Thymus (tissue), 11 donors: Measurements from ENCODE around the gene TANC2. TPM values are rescaled to one million over a fixed set of nuclear protein-coding genes. Genes with fewer than 3 reads are reported as not detected.
"Not testable (repeated sequence)": the region's sequence is repeated elsewhere in the genome, so short reads cannot be mapped to it uniquely, and the experiment has no call there.

Source experiments
- DNase-seq, 9 donors: peaks; one replicate each; pipeline ENCODE4 v3.0.0-alpha.2; 2013; ENCODE audit warnings: low spot score in 9 of 9, low read depth in 6 of 9, missing footprints in 1 of 9
- H3K27ac ChIP-seq, 2 donors: one replicate each; pipeline ENCODE4 v1.5.1; 2013; ENCODE audit warnings: control low read depth in 1 of 2, low read depth in 1 of 2, low read length in 1 of 2, mild to moderate bottlenecking in 1 of 2, moderate library complexity in 1 of 2
- H3K27me3 ChIP-seq, 2 donors: one replicate each; pipeline ENCODE4 v1.5.1; 2013; ENCODE audit warnings: low read length in 1 of 2; ENCODE audit not compliant: control insufficient read depth in 2 of 2, insufficient read depth in 1 of 2
- H3K36me3 ChIP-seq, 2 donors: one replicate each; pipeline ENCODE4 v1.5.1; 2013; ENCODE audit warnings: low read length in 1 of 2, mild to moderate bottlenecking in 1 of 2, moderate library complexity in 1 of 2; ENCODE audit not compliant: control insufficient read depth in 2 of 2, insufficient read depth in 2 of 2
- H3K4me1 ChIP-seq, 2 donors: one replicate each; pipeline ENCODE4 v1.5.1; 2013; ENCODE audit warnings: low read length in 2 of 2; ENCODE audit not compliant: control insufficient read depth in 2 of 2, insufficient read depth in 2 of 2
- H3K4me3 ChIP-seq, 2 donors: one replicate each; pipeline ENCODE4 v1.5.1; 2013; ENCODE audit warnings: low read length in 2 of 2, control low read depth in 1 of 2, mild to moderate bottlenecking in 1 of 2
- H3K9me3 ChIP-seq, 2 donors: one replicate each; pipeline ENCODE4 v1.5.1; 2013; ENCODE audit warnings: low read length in 1 of 2, mild to moderate bottlenecking in 1 of 2; ENCODE audit not compliant: control insufficient read depth in 2 of 2, insufficient read depth in 1 of 2
- WGBS: extraction: QIAGEN DNeasy Blood & Tissue Kit; methylation state at CpG from one replicate; pipeline ENCODE4 v1.1.7; 2013; 5-methylcytosine and 5-hydroxymethylcytosine counted together
- polyA plus RNA-seq: library from polyadenylated mRNA; stranded (reverse); fragments of 200-250 nt; gene quantifications from one replicate; pipeline ENCODE4 v1.2.3, GENCODE V29; 2013
- total RNA-seq: library from RNA; stranded (reverse); fragments of 120-200 nt; gene quantifications from one replicate; pipeline ENCODE4 v1.2.4, GENCODE V29; 2013
- donor health status: healthy.

Gene TANC2
- total and polyA plus RNA-seq, 2 donors: 2.5 to 7.8 TPM

- no peaks in the 10 kb centered on the region for H3K36me3 ChIP-seq
- H3K27ac ChIP-seq: no peak overlapping the region
- no peaks in the 10 kb centered on the region for H3K4me1 ChIP-seq
- no peak overlapping the region for H3K4me3 ChIP-seq
- no peaks in the 10 kb centered on the region for H3K27me3 ChIP-seq
- 95% methylated on average over 4 of the region's 4 CpGs for WGBS
- H3K9me3 ChIP-seq: no peaks in the 10 kb centered on the region
- DNase-seq: no peak
These were observed 5.8 kb downstream of the TANC2 start for GRCh38 chr17:62971853-62972252.

- H3K36me3 ChIP-seq: no peaks in the 10 kb centered on the region
- H3K4me3 ChIP-seq: no peak overlapping the region
- 98% methylated on average over 4 of the region's 4 CpGs for WGBS
- H3K9me3 ChIP-seq: no peaks in the 10 kb centered on the region
- no peaks in the 10 kb centered on the region for H3K27me3 ChIP-seq
- DNase-seq: no peak
- H3K27ac ChIP-seq: no peak overlapping the region
- no peaks in the 10 kb centered on the region for H3K4me1 ChIP-seq
These were observed 8.8 kb downstream of the TANC2 start for GRCh38 chr17:62974788-62975187.

DNA sequence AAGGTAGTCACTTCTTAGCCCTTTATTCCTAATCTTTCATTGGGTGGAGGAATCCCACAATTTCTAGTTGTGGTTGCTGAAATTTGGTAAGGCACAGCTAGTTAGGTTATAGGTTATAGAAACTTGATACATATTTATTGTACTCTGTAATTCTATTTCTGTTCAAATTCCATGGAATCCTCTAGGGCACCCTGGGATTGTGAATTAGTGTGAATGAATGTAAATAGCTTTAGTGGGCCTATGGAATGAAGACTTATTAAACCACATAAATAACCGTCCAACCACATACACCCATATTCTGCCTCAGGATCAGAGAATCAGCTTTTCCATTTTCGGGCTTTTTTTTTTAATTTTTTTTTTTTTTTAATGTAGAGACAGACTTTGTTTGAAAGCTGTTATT, 9.2 kb downstream of the TANC2 start:
- no peak for DNase-seq
- H3K4me3 ChIP-seq: no peak overlapping the region
- no peak overlapping the region for H3K27ac ChIP-seq
- WGBS: 97% methylated on average over 2 of the region's 2 CpGs
- H3K4me1 ChIP-seq: no peaks in the 10 kb centered on the region
- no peaks in the 10 kb centered on the region for H3K27me3 ChIP-seq
- no peaks in the 10 kb centered on the region for H3K36me3 ChIP-seq
- no peaks in the 10 kb centered on the region for H3K9me3 ChIP-seq

DNA sequence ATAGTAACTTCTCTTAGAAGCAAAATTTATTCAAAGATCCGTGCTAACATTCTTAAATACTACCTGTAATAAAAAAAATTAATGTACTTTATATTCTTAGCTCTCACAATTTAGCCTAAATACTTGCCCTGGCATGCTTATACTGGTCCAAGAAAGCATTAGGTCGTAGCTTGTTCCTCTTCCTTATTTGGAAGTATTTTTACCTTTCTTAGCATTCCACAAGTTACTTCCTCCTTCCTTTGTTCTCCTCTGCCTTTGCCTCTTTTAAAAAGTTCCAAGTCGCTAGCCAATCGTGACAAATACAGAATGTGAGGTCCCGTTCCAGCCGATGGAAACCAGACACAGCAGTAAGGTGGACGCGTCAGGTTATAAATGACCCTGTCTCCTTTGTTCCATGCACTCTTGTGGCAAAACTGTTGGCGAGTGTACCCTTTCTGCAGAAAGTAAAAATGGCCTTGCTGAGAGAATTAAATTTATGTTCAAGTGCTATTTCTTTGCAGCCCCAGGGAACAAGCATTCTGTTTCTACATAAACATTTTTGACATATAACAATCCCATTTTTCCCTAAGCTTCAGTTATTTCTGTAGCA, 10.7 kb downstream of the TANC2 start:
- not testable (repeated sequence) for H3K4me1 ChIP-seq, DNase-seq, H3K4me3 ChIP-seq, H3K9me3 ChIP-seq, H3K27ac ChIP-seq, H3K27me3 ChIP-seq, H3K36me3 ChIP-seq
- WGBS: 92% methylated on average over 9 of the region's 9 CpGs

GRCh38 chr17:62980842-62981241, 14.8 kb downstream of the TANC2 start:
- no peaks in the 10 kb centered on the region for H3K27me3 ChIP-seq
- 94% methylated on average over 3 of the region's 3 CpGs for WGBS
- no peaks in the 10 kb centered on the region for H3K4me1 ChIP-seq
- no peaks in the 10 kb centered on the region for H3K9me3 ChIP-seq
- H3K27ac ChIP-seq: no peak overlapping the region
- no peaks in the 10 kb centered on the region for H3K36me3 ChIP-seq
- DNase-seq: no peak
- H3K4me3 ChIP-seq: no peak overlapping the region

GRCh38 chr17:62981933-62982332, 15.9 kb downstream of the TANC2 start:
- Histone ChIP-seq H3K4me3 (no peak overlapping the region), H3K4me1 (no peaks in the 10 kb centered on the region), H3K9me3 (no peaks in the 10 kb centered on the region), H3K36me3 (no peaks in the 10 kb centered on the region), H3K27me3 (no peaks in the 10 kb centered on the region), H3K27ac (no peak overlapping the region)
- WGBS: 98% methylated on average over 2 of the region's 2 CpGs
- DNase-seq: no peak

GRCh38 chr17:62984801-62985200, 18.8 kb downstream of the TANC2 start:
- H3K27ac ChIP-seq: no peak overlapping the region
- no peaks in the 10 kb centered on the region for H3K36me3 ChIP-seq
- H3K4me1 ChIP-seq: no peaks in the 10 kb centered on the region
- no peaks in the 10 kb centered on the region for H3K9me3 ChIP-seq
- no peak overlapping the region for H3K4me3 ChIP-seq
- DNase-seq: no peak
- H3K27me3 ChIP-seq: no peaks in the 10 kb centered on the region
- 96% methylated on average over 1 of the region's 1 CpG for WGBS

GRCh38 chr17:62986549-62986948, 20.5 kb downstream of the TANC2 start:
- Histone ChIP-seq H3K9me3 (no peaks in the 10 kb centered on the region), H3K36me3 (no peaks in the 10 kb centered on the region), H3K4me1 (no peaks in the 10 kb centered on the region), H3K27ac (no peak overlapping the region), H3K4me3 (no peak overlapping the region), H3K27me3 (no peaks in the 10 kb centered on the region)
- 86% methylated on average over 4 of the region's 4 CpGs for WGBS
- no peak for DNase-seq

GRCh38 chr17:62987136-62987535, 21.1 kb downstream of the TANC2 start:
- no peaks in the 10 kb centered on the region for H3K9me3 ChIP-seq
- DNase-seq: no peak
- H3K4me1 ChIP-seq: no peaks in the 10 kb centered on the region
- 97% methylated on average over 7 of the region's 7 CpGs for WGBS
- H3K27me3 ChIP-seq: no peaks in the 10 kb centered on the region
- H3K27ac ChIP-seq: no peak overlapping the region
- H3K36me3 ChIP-seq: no peaks in the 10 kb centered on the region
- H3K4me3 ChIP-seq: no peak overlapping the region

- no peak overlapping the region for H3K4me3 ChIP-seq
- 96% methylated on average over 5 of the region's 5 CpGs for WGBS
- no peak overlapping the region for H3K27ac ChIP-seq
- H3K4me1 ChIP-seq: no peaks in the 10 kb centered on the region
- no peak for DNase-seq
- no peaks in the 10 kb centered on the region for H3K27me3 ChIP-seq
- H3K36me3 ChIP-seq: no peaks in the 10 kb centered on the region
- no peaks in the 10 kb centered on the region for H3K9me3 ChIP-seq
These were observed 23.5 kb downstream of the TANC2 start for GRCh38 chr17:62989501-62989900.
